Measurements from ENCODE around the gene ABCA13.
A peak's percentile ranks its signal among the peaks of the same experiment; 100 is the strongest.

ABCA13 gene

DNA sequence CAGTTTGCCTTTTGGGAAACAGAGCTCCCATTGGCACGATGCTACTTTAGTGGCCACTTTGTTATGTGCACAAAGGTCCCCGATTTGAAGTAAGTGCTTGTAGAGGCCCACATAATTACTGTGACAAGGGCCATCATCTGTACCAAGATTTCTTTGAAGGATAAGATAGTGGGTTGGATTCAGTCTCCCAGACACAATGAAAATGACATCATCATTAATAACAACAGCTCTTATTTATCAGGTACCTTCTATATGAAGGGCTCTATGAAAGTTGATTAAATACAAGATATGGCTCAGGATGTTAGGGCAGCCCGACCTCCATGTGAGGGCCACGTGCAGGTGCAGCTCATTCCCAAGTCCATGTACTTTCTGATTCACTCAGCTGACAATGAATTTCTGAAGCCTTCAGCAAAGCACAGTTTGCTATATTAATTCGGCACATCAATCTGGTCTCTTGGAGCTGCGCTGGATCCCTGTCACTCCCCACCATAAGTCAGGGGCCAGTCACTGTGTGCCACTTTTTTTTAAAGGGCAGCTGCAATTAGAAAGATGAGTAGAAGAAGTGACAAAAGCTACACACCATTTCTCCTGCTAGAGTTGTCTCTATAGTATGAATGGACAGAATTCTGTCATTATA is 140.3 kb downstream of the ABCA13 start:
- WGBS (ENCODE audit: insufficient coverage, insufficient read length): no CpG with 5 or more reads among the region's 6 CpGs

GRCh38 chr7:48312151-48312550 is 140.9 kb downstream of the ABCA13 start:
- WGBS (ENCODE audit: insufficient coverage, insufficient read length): no CpG with 5 or more reads among the region's 1 CpG
- Histone ChIP-seq H3K9me3 (ENCODE audit: control insufficient read depth, insufficient read depth, low read length) (no peaks in the 10 kb centered on the region), H3K4me3 (ENCODE audit: low read length) (no peak overlapping the region), H3K36me3 (ENCODE audit: control insufficient read depth, insufficient read depth, low read length) (no peaks in the 10 kb centered on the region), H3K4me1 (ENCODE audit: control insufficient read depth, insufficient read depth, low read length) (no peaks in the 10 kb centered on the region), H3K27ac (ENCODE audit: low read length) (no peak overlapping the region), H3K27me3 (ENCODE audit: control insufficient read depth, insufficient read depth, low read length) (no peaks in the 10 kb centered on the region)
- no peak for DNase-seq (ENCODE audit: low read depth, low spot score)

More for the DNA sequence above, 140.3 kb downstream of the ABCA13 start:
- no peak overlapping the region for H3K27ac ChIP-seq (ENCODE audit: low read length)
- H3K4me3 ChIP-seq (ENCODE audit: low read length): no peak overlapping the region
- H3K36me3 ChIP-seq (ENCODE audit: control insufficient read depth, insufficient read depth, low read length): no peaks in the 10 kb centered on the region
- H3K9me3 ChIP-seq (ENCODE audit: control insufficient read depth, insufficient read depth, low read length): no peaks in the 10 kb centered on the region
- no peak for DNase-seq (ENCODE audit: low read depth, low spot score)
- no peaks in the 10 kb centered on the region for H3K27me3 ChIP-seq (ENCODE audit: control insufficient read depth, insufficient read depth, low read length)
- H3K4me1 ChIP-seq (ENCODE audit: control insufficient read depth, insufficient read depth, low read length): no peaks in the 10 kb centered on the region

DNA sequence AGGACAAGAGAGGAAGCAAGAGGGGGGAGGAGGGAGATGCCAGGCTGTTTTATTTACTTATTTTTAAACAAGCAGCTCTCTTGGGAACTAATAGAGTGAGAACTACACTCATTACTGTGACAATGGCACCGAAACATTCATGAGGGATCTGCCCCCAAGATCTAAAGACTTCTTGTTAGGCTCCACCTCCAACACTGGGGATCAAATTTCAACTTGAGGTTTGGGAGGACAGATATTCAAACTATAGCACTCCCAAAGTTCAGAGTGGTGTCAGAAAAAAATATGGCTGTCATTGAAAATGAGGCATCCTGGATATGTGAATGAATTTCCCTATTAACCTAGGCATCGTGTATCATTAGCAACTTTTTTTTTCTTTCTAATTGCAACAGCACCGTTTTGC is 145.5 kb downstream of the ABCA13 start:
- Histone ChIP-seq H3K9me3 (ENCODE audit: control insufficient read depth, insufficient read depth, low read length) (no peaks in the 10 kb centered on the region), H3K36me3 (ENCODE audit: control insufficient read depth, insufficient read depth, low read length) (no peaks in the 10 kb centered on the region), H3K4me1 (ENCODE audit: control insufficient read depth, insufficient read depth, low read length) (no peaks in the 10 kb centered on the region), H3K27me3 (ENCODE audit: control insufficient read depth, insufficient read depth, low read length) (no peaks in the 10 kb centered on the region), H3K27ac (ENCODE audit: low read length) (no peak overlapping the region), H3K4me3 (ENCODE audit: low read length) (no peak overlapping the region)
- no peak for DNase-seq (ENCODE audit: low read depth, low spot score)
- no CpG with 5 or more reads among the region's 3 CpGs for WGBS (ENCODE audit: insufficient coverage, insufficient read length)

DNA sequence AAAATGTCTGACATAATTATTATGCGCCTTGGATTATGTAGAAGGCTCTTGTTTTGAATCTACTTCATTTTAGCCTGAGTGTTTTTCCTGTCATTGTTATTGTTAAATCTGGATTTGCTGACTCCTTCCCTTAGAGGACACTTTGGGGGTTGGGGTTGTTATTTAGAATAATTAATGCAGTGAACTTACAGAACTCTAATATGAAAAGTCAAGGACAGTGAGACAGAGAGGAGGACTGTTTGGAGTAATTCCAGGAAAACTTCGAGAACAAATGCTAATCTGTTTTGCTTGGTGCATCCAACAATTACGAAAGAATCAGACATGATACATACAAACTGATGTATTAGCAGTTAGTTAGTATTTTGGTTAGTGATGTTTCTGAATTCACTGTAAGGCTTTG is 146.1 kb downstream of the ABCA13 start:
- DNase-seq (ENCODE audit: low read depth, low spot score): no peak
- H3K36me3 ChIP-seq (ENCODE audit: control insufficient read depth, insufficient read depth, low read length): no peaks in the 10 kb centered on the region
- WGBS (ENCODE audit: insufficient coverage, insufficient read length): no CpG with 5 or more reads among the region's 3 CpGs

GRCh38 chr7:48321319-48322010 is 150.2 kb downstream of the ABCA13 start:
- DNase-seq (ENCODE audit: low read depth, low spot score): no peak
- H3K27ac ChIP-seq (ENCODE audit: low read length): no peak overlapping the region
- no peak overlapping the region for H3K4me3 ChIP-seq (ENCODE audit: low read length)
- H3K4me1 ChIP-seq (ENCODE audit: control insufficient read depth, insufficient read depth, low read length): no peaks in the 10 kb centered on the region
- no CpG with 5 or more reads among the region's 8 CpGs for WGBS (ENCODE audit: insufficient coverage, insufficient read length)
- H3K9me3 ChIP-seq (ENCODE audit: control insufficient read depth, insufficient read depth, low read length): peaks cover 1% of the 10 kb centered on the region; the same call in 1 of the 2 replicates
- no peaks in the 10 kb centered on the region for H3K27me3 ChIP-seq (ENCODE audit: control insufficient read depth, insufficient read depth, low read length)
- H3K36me3 ChIP-seq (ENCODE audit: control insufficient read depth, insufficient read depth, low read length): no peaks in the 10 kb centered on the region

More for the DNA sequence above, 146.1 kb downstream of the ABCA13 start:
- Histone ChIP-seq H3K9me3 (ENCODE audit: control insufficient read depth, insufficient read depth, low read length) (no peaks in the 10 kb centered on the region), H3K27ac (ENCODE audit: low read length) (no peak overlapping the region), H3K27me3 (ENCODE audit: control insufficient read depth, insufficient read depth, low read length) (no peaks in the 10 kb centered on the region), H3K4me3 (ENCODE audit: low read length) (no peak overlapping the region), H3K4me1 (ENCODE audit: control insufficient read depth, insufficient read depth, low read length) (no peaks in the 10 kb centered on the region)

DNA sequence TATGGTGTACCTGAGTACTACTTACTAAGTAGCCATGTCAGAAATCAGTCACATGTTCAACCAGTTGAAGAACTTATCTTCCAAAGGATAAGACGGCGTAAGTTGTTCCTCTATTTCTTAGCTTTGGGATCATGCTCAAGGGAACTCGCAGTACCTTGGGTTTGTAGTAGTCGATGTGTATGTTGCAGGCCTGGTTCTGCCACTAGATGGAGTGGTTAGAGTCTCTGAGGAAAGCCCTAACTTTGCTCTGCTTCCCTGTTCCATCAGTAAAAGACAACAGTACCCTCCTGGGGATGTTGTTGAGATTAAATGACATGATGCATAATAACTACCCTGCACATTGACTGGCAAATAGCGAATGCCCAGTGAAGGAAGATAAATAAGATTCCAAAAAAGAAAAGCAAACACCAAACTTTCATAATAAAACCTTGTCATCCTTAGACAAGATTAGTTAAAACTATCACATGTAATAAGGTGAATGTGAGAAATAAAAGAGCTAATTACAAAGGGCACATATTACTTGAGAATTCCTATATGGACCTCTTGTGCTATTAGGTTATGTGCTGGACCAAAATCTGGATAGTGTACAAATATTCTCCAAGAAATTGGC is 165.9 kb downstream of the ABCA13 start:
- no peaks in the 10 kb centered on the region for H3K4me1 ChIP-seq (ENCODE audit: control insufficient read depth, insufficient read depth, low read length)
- no CpG with 5 or more reads among the region's 5 CpGs for WGBS (ENCODE audit: insufficient coverage, insufficient read length)
- no peak overlapping the region for H3K4me3 ChIP-seq (ENCODE audit: low read length)
- H3K27ac ChIP-seq (ENCODE audit: low read length): no peak overlapping the region
- H3K9me3 ChIP-seq (ENCODE audit: control insufficient read depth, insufficient read depth, low read length): no peaks in the 10 kb centered on the region
- H3K36me3 ChIP-seq (ENCODE audit: control insufficient read depth, insufficient read depth, low read length): no peaks in the 10 kb centered on the region
- no peaks in the 10 kb centered on the region for H3K27me3 ChIP-seq (ENCODE audit: control insufficient read depth, insufficient read depth, low read length)
- DNase-seq (ENCODE audit: low read depth, low spot score): peak; percentile 43

DNA sequence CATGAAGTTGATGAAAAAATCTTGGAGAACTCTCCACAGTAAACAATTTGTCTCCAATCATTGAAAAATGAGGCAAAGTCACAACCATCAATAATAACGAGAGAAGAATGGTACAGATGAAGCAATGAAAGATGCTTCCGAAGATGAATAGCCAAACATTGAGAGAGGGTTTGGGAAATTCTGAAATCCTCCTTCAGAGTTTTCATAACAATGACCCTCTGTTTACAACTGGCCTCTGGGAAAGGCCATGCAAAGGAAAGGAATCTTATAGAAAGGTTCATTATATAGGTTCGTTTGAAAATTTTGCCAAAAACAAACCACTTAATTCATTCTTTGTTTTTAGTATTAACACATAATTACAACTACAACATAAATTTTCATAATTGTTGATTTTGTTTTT is 166.5 kb downstream of the ABCA13 start:
- no CpG with 5 or more reads among the region's 3 CpGs for WGBS (ENCODE audit: insufficient coverage, insufficient read length)
- Histone ChIP-seq H3K4me1 (ENCODE audit: control insufficient read depth, insufficient read depth, low read length) (no peaks in the 10 kb centered on the region), H3K36me3 (ENCODE audit: control insufficient read depth, insufficient read depth, low read length) (no peaks in the 10 kb centered on the region), H3K4me3 (ENCODE audit: low read length) (no peak overlapping the region), H3K27me3 (ENCODE audit: control insufficient read depth, insufficient read depth, low read length) (no peaks in the 10 kb centered on the region), H3K9me3 (ENCODE audit: control insufficient read depth, insufficient read depth, low read length) (no peaks in the 10 kb centered on the region), H3K27ac (ENCODE audit: low read length) (no peak overlapping the region)
- DNase-seq (ENCODE audit: low read depth, low spot score): no peak

GRCh38 chr7:48347230-48347825 is 176.1 kb downstream of the ABCA13 start:
- Histone ChIP-seq H3K4me3 (ENCODE audit: low read length) (no peak overlapping the region), H3K36me3 (ENCODE audit: control insufficient read depth, insufficient read depth, low read length) (no peaks in the 10 kb centered on the region), H3K27ac (ENCODE audit: low read length) (no peak overlapping the region), H3K9me3 (ENCODE audit: control insufficient read depth, insufficient read depth, low read length) (no peaks in the 10 kb centered on the region), H3K27me3 (ENCODE audit: control insufficient read depth, insufficient read depth, low read length) (no peaks in the 10 kb centered on the region), H3K4me1 (ENCODE audit: control insufficient read depth, insufficient read depth, low read length) (no peaks in the 10 kb centered on the region)
- no peak for DNase-seq (ENCODE audit: low read depth, low spot score)
- WGBS (ENCODE audit: insufficient coverage, insufficient read length): no CpG with 5 or more reads among the region's 5 CpGs

DNA sequence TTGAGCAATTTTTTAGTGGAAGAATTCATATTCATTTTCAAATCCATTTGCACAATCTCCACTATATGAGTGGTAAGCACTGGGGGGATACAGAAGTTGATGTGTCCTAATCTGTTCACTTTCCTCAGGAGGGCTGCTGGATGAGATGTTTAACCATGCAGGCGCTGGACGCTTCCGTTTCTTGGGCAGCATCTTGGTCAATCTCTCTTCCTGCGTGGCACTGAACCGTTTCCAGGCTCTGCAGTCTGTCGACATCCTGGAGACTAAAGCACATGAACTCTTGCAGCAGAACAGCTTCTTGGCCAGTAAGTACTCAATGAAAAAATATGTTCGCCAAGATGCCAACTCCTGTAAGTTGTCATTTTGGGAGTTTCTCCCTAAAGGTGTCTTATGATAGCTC is 179.3 kb downstream of the ABCA13 start:
- WGBS (ENCODE audit: insufficient coverage, insufficient read length): no CpG with 5 or more reads among the region's 7 CpGs
- DNase-seq (ENCODE audit: low read depth, low spot score): no peak
- Histone ChIP-seq H3K36me3 (ENCODE audit: control insufficient read depth, insufficient read depth, low read length) (no peaks in the 10 kb centered on the region), H3K27me3 (ENCODE audit: control insufficient read depth, insufficient read depth, low read length) (no peaks in the 10 kb centered on the region), H3K27ac (ENCODE audit: low read length) (no peak overlapping the region), H3K9me3 (ENCODE audit: control insufficient read depth, insufficient read depth, low read length) (no peaks in the 10 kb centered on the region), H3K4me1 (ENCODE audit: control insufficient read depth, insufficient read depth, low read length) (no peaks in the 10 kb centered on the region), H3K4me3 (ENCODE audit: low read length) (no peak overlapping the region)

DNA sequence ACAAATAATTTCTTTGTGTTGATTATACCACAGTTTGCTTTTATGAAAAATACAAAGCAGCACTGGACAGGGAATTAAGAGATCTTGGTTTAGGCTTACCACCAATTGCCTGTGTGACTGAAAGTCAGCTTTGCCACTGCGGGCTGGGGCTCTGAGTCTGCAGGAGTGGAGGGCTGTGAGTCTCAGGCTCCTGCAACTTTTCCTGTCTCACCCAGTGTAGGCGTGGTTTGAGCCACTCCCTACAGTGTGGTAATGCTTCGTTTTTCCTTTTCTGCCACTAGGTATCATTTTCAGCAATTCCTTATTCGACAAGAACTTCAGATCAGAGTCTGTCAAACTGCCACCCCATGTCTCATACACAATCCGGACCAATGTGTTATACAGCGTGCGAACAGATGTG is 180.6 kb downstream of the ABCA13 start:
- Histone ChIP-seq H3K9me3 (ENCODE audit: control insufficient read depth, insufficient read depth, low read length) (no peaks in the 10 kb centered on the region), H3K4me1 (ENCODE audit: control insufficient read depth, insufficient read depth, low read length) (no peaks in the 10 kb centered on the region), H3K4me3 (ENCODE audit: low read length) (no peak overlapping the region), H3K27ac (ENCODE audit: low read length) (no peak overlapping the region), H3K36me3 (ENCODE audit: control insufficient read depth, insufficient read depth, low read length) (no peaks in the 10 kb centered on the region), H3K27me3 (ENCODE audit: control insufficient read depth, insufficient read depth, low read length) (no peaks in the 10 kb centered on the region)
- no CpG with 5 or more reads among the region's 7 CpGs for WGBS (ENCODE audit: insufficient coverage, insufficient read length)
- no peak for DNase-seq (ENCODE audit: low read depth, low spot score)
